K562 (cell line): Measurements from ENCODE around the gene WASL. TPM values are rescaled to one million over a fixed set of nuclear protein-coding genes. Genes with fewer than 3 reads are reported as not detected.
A peak's percentile ranks its signal among the peaks of the same experiment; 100 is the strongest.

Experiments used
- ATAC-seq: fragments of 200-7000 bp; cut with Tn5 transposase; 3 replicates; pipeline ENCODE4 v1.9.1; 2020; ENCODE audit warnings: moderate library complexity
- BruUV-seq: library from RNA; stranded (reverse); fragments of 400-500 nt; replicated peaks from 2 replicates; lab custom pipeline; 2021; lab: Mats Ljungman, UMichigan
- CTCF ChIA-PET: fragments of 300-600 bp; formaldehyde crosslinking; extraction: SDS; loops from one replicate; lab custom pipeline; 2021; ENCODE audit warnings: low intra/inter-chr PET ratio; lab: Yijun Ruan, JAX
- POLR2A ChIA-PET: fragments of 300-600, 350-650 bp; sonication (Branson Sonifier 250); formaldehyde crosslinking; extraction: SDS; loops from one replicate; lab custom pipeline; 2021; ENCODE audit warnings: antibody characterized with exemption, inconsistent platforms; lab: Yijun Ruan, JAX
- DNase-seq, 4 experiments: peaks; one replicate each; pipeline versions ENCODE4 v3.0.0 to v3.0.0-alpha.2; 2011 to 2018; ENCODE audit warnings: low spot score in 3 of 4, mixed read lengths in 3 of 4; ENCODE audit errors: extremely low read depth in 1 of 4
- FAIRE-seq: peaks from 2 replicates; lab custom pipeline; 2011; peaks lifted over from hg19 to GRCh38; lab: Jason Lieb, UNC
- H2AFZ ChIP-seq: 2 replicates; pipeline ENCODE4 v1.6.0; 2011; ENCODE audit warnings: low read depth, low read length, control low read depth, inconsistent platforms
- H3K27ac ChIP-seq: fragments of 200-600 bp; 3 replicates; pipeline ENCODE4 v1.8.0; 2011; ENCODE audit warnings: low read depth, mild to moderate bottlenecking, control low read depth, inconsistent platforms, low read length, moderate library complexity, mixed read lengths; ENCODE audit errors: extremely low read depth
- H3K27me3 ChIP-seq, 2 experiments: fragments of 300-600 bp in 1 of 2; 2 replicates in 1 of 2; 3 replicates in 1 of 2; pipeline versions ENCODE4 v1.6.0 to v1.8.0; 2011; ENCODE audit warnings: inconsistent platforms in 2 of 2, low read length in 2 of 2, mild to moderate bottlenecking in 1 of 2, mixed read lengths in 1 of 2, moderate library complexity in 1 of 2; ENCODE audit not compliant: control insufficient read depth in 2 of 2, insufficient read depth in 2 of 2
- H3K36me3 ChIP-seq: fragments of 300-600 bp; 3 replicates; pipeline ENCODE4 v1.8.0; 2011; ENCODE audit warnings: mild to moderate bottlenecking, low read length, inconsistent platforms; ENCODE audit not compliant: control insufficient read depth, insufficient read depth
- H3K4me1 ChIP-seq, 2 experiments: fragments of 200-600 bp in 1 of 2; replicated peaks in 1 of 2; 2 replicates in 1 of 2; 3 replicates in 1 of 2; pipeline versions ENCODE4 v1.5.1 to v1.8.0; 2011; ENCODE audit warnings: inconsistent platforms in 2 of 2, low read length in 2 of 2, mild to moderate bottlenecking in 1 of 2, mixed read lengths in 1 of 2, moderate library complexity in 1 of 2; ENCODE audit not compliant: control insufficient read depth in 2 of 2, insufficient read depth in 2 of 2
- H3K4me2 ChIP-seq: 2 replicates; pipeline ENCODE4 v1.6.1; 2011; ENCODE audit warnings: low read length, control low read depth, inconsistent platforms, mixed read lengths; ENCODE audit not compliant: insufficient read depth
- H3K4me3 ChIP-seq: fragments of 200-600 bp; sonication (generic), shearing (Covaris generic); 2 replicates; pipeline ENCODE4 v1.5.1; 2016; ENCODE audit warnings: control low read depth, inconsistent platforms
- H3K79me2 ChIP-seq: fragments of 200-600 bp; 3 replicates; pipeline ENCODE4 v1.8.0; 2011; ENCODE audit warnings: low read length, inconsistent platforms; ENCODE audit not compliant: control insufficient read depth, insufficient read depth
- H3K9ac ChIP-seq, 2 experiments: 2 replicates each; pipeline versions ENCODE4 v1.6.0 to v1.6.1; 2011; ENCODE audit warnings: low read depth in 2 of 2, low read length in 2 of 2, control low read depth in 1 of 2, inconsistent platforms in 1 of 2, mild to moderate bottlenecking in 1 of 2, mixed read lengths in 1 of 2; ENCODE audit not compliant: insufficient read depth in 1 of 2
- H3K9me1 ChIP-seq: one replicate; pipeline ENCODE4 v1.6.0; 2011; ENCODE audit warnings: inconsistent platforms, mild to moderate bottlenecking, low read length, moderate library complexity; ENCODE audit not compliant: control insufficient read depth, insufficient read depth
- H3K9me3 ChIP-seq: replicated peaks from 2 replicates; pipeline ENCODE4 v1.5.1; 2011; ENCODE audit warnings: low read depth, low read length, inconsistent platforms; ENCODE audit not compliant: control insufficient read depth, insufficient read depth
- H4K20me1 ChIP-seq: replicated peaks from 2 replicates; pipeline ENCODE4 v1.6.1; 2011; ENCODE audit warnings: low read length, inconsistent platforms, mixed read lengths; ENCODE audit not compliant: control insufficient read depth, insufficient read depth
- C11orf30 ChIP-seq: fragments of 450-650 bp; IDR thresholded peaks from 2 replicates; pipeline ENCODE4 v1.6.1; 2016; ENCODE audit warnings: low read depth, mild to moderate bottlenecking
- CCNT2 ChIP-seq: IDR thresholded peaks from 2 replicates; pipeline ENCODE4 v1.6.1; 2011; ENCODE audit warnings: borderline replicate concordance, low read depth, mild to moderate bottlenecking, moderate library complexity, mixed read lengths, low read length; ENCODE audit not compliant: insufficient read length; ENCODE audit errors: extremely low read depth
- CREB3 ChIP-seq: fragments of 450-650 bp; conservative IDR thresholded peaks from 2 replicates; pipeline ENCODE4 v1.6.1; 2016; ENCODE audit warnings: missing genetic modification characterization, low read depth, mild to moderate bottlenecking, missing compliant biosample characterization, moderate library complexity
- MAFG ChIP-seq: fragments of 450-650 bp; conservative IDR thresholded peaks from 2 replicates; pipeline ENCODE4 v1.6.1; 2016; ENCODE audit warnings: missing genetic modification characterization, missing compliant biosample characterization
- PRDM10 ChIP-seq: fragments of 450-650 bp; IDR thresholded peaks from 2 replicates; pipeline ENCODE4 v1.6.1; 2018; ENCODE audit not compliant: partially characterized antibody
- STAT6 ChIP-seq: sonication (generic); formaldehyde crosslinking; IDR thresholded peaks from 2 replicates; pipeline ENCODE4 v1.8.1; 2023; ENCODE audit warnings: mild to moderate bottlenecking, missing genetic modification reagents
- TCF15 ChIP-seq: fragments of 250-450 bp; sonication (Bioruptor Pico); IDR thresholded peaks from 2 replicates; pipeline ENCODE4 v1.8.0; 2022; ENCODE audit warnings: moderate library complexity, mild to moderate bottlenecking, inconsistent platforms
- TCF7L2 ChIP-seq: fragments of 150-350 bp; IDR thresholded peaks from 2 replicates; pipeline ENCODE4 v1.6.1; 2016; ENCODE audit warnings: low read depth, mild to moderate bottlenecking, low read length, moderate library complexity
- ZNF316 ChIP-seq: fragments of 450-650 bp; IDR thresholded peaks from 2 replicates; pipeline ENCODE4 v1.6.1; 2016
- ZNF583 ChIP-seq: fragments of 250-450 bp; sonication (Bioruptor Pico); IDR thresholded peaks from 2 replicates; pipeline ENCODE4 v1.4.0; 2020
- WGBS: fragments of 100-300 bp; shearing (Covaris generic); methylation state at CpG from one replicate; pipeline ENCODE4 v1.1.6; 2016; ENCODE audit warnings: low coverage, mixed read lengths; ENCODE audit not compliant: insufficient coverage; ENCODE audit errors: missing lambda C conversion rate; 5-methylcytosine and 5-hydroxymethylcytosine counted together
- in situ Hi-C: fragments of 300-500 bp; cut with MboI; formaldehyde crosslinking; loops from 4 replicates; pipeline ENCODE4 v1.15.0; 2018; ENCODE audit warnings: inconsistent platforms, mixed read lengths
- intact Hi-C: fragments of 100-400 bp; cut with micrococcal nuclease; formaldehyde crosslinking; loops from 2 replicates; pipeline ENCODE4 v1.14.2; 2022
- polyA plus RNA-seq, 8 experiments: library from polyadenylated mRNA; depleted of rRNA in 4 of 8; stranded (reverse) in 5 of 8; unstranded in 3 of 8; fragments of >200 nt; fragmentation: Nextera tagmentation in 2 of 8; fragmentation: Illumina TruSeq in 1 of 8; extraction: Ambion mirVana in 2 of 8; extraction: Trizol in 1 of 8; gene quantifications; 2 replicates each; pipeline versions ENCODE4 v1.2.1 to v1.2.3, GENCODE V29; 2011 to 2014; ENCODE audit warnings: inconsistent platforms in 1 of 8, missing spikeins in 1 of 8
- total RNA-seq, 7 experiments: library from RNA; depleted of rRNA in 6 of 7; stranded (reverse); fragments of >200 nt in 6 of 7; fragmentation: Illumina TruSeq in 2 of 7; extraction: Trizol in 2 of 7; gene quantifications; 2 replicates each; pipeline versions ENCODE4 v1.2.1 to v1.2.3, GENCODE V29; 2011 to 2021; ENCODE audit warnings: low replicate concordance in 1 of 7

WASL gene
- total and polyA plus RNA-seq, 9 of the 15 experiments (the other 6 are each of a cell fraction or from before 2014, with no cell fraction given): 3.2 to 13.9 (median 8.3) TPM

- FAIRE-seq: no peak
- in situ Hi-C loops: no loop called here
- H3K9me3 ChIP-seq: no peaks in the 10 kb centered on the region
- no peak overlapping the region for H2AFZ ChIP-seq
- ATAC-seq: peak; percentile 24; the same call in 2 of the 3 replicates
- no peaks in the 10 kb centered on the region for H3K36me3 ChIP-seq
- ChIA-PET POLR2A (interaction anchor here (0.5 to 1.6 kb wide), 3 partner anchors 11 to 176 kb away, joined by 3 to 7 read pairs (median 4); no protein-coding TSS in a partner anchor), CTCF (no interaction called here)
- no peaks in the 10 kb centered on the region for H3K9me1 ChIP-seq
- WGBS: 1% methylated on average over 8 of the region's 8 CpGs
- no peaks in the 10 kb centered on the region for H4K20me1 ChIP-seq
- no TSS peak for BruUV-seq
- H3K27ac ChIP-seq: no peak overlapping the region
- DNase-seq: peak in 1 of 4 experiments; percentile 27
- no peak overlapping the region for H3K4me3 ChIP-seq
- H3K27me3 ChIP-seq: peaks cover 11 to 15% of the 10 kb centered on the region in 2 experiments; a peak in 4 of 5 replicates
- no peak overlapping the region for H3K9ac ChIP-seq
- intact Hi-C loops: no loop called here
- H3K79me2 ChIP-seq: no peaks in the 10 kb centered on the region
- H3K4me1 ChIP-seq: no peaks in the 10 kb centered on the region; a peak in 2 of 5 replicates
- no peak overlapping the region for H3K4me2 ChIP-seq
- TF ChIP-seq CREB3 (tag) (no peak), STAT6 (no peak), ZNF583 (CRISPR knock-in tag) (no peak), ZNF316 (peak; percentile 87), C11orf30 (peak; percentile 63; the same call in 1 of the 2 replicates), MAFG (tag) (peak; percentile 83), TCF15 (CRISPR knock-in tag) (no peak), CCNT2 (no peak), TCF7L2 (no peak), PRDM10 (no peak)
These were observed 88.1 kb downstream of the WASL start for GRCh38 chr7:123660514-123661354.
